Measurements from ENCODE around the gene NRDE2. TPM values are rescaled to one million over a fixed set of nuclear protein-coding genes. Genes with fewer than 3 reads are reported as not detected.

Gene NRDE2
- total RNA-seq, 1 donor from 2014 or later = 10.2 TPM

GRCh38 chr14:90304502-90304901 is 27.2 kb downstream of the NRDE2 start:
- H3K27ac ChIP-seq = no peak overlapping the region
- no peaks in the 10 kb centered on the region for H3K36me3 ChIP-seq
- H3F3A ChIP-seq (ENCODE audit: low read depth) = peaks cover 6% of the 10 kb centered on the region
- H4K20me1 ChIP-seq (ENCODE audit: low read depth) = no peaks in the 10 kb centered on the region
- H3K79me2 ChIP-seq (ENCODE audit: low read depth) = no peaks in the 10 kb centered on the region
- no peak for DNase-seq (ENCODE audit: low spot score)
- H3K4me2 ChIP-seq = no peak overlapping the region
- Mint-ChIP-seq H3K27ac (no peak overlapping the region), H3K4me3 (no peak overlapping the region), H3K9me3 (no peaks in the 10 kb centered on the region), H3K4me1 (no peaks in the 10 kb centered on the region), H3K27me3 (ENCODE audit: insufficient read depth, low read depth) (no peaks in the 10 kb centered on the region), H3K36me3 (peaks cover 10% of the 10 kb centered on the region)
- no peak for TF ChIP-seq EZH2 (IDR thresholded peaks at IDR 0.05)
- TF ChIP-seq EZH2phosphoT487 (IDR thresholded peaks at IDR 0.05) = no peak
- no peak for TF ChIP-seq CTCF (IDR thresholded peaks at IDR 0.05)
- H3K9me3 ChIP-seq (ENCODE audit: low read depth) = no peaks in the 10 kb centered on the region
- no peak overlapping the region for H2AFZ ChIP-seq (replicated peaks)
- no peak overlapping the region for H3K4me3 ChIP-seq
- no peaks in the 10 kb centered on the region for H3K4me1 ChIP-seq
- H3K27me3 ChIP-seq = no peaks in the 10 kb centered on the region
- no peak overlapping the region for H3K9ac ChIP-seq

- H3K27ac Mint-ChIP-seq = no peak overlapping the region
- H2AFZ ChIP-seq (replicated peaks) = no peak overlapping the region
- no peaks in the 10 kb centered on the region for H3K4me1 ChIP-seq
- H4K20me1 ChIP-seq (ENCODE audit: low read depth) = no peaks in the 10 kb centered on the region
- no peak overlapping the region for H3K27ac ChIP-seq
- no peak overlapping the region for H3K4me2 ChIP-seq
- H3F3A ChIP-seq (ENCODE audit: low read depth) = peaks cover 6% of the 10 kb centered on the region
- H3K27me3 Mint-ChIP-seq (ENCODE audit: insufficient read depth, low read depth) = no peaks in the 10 kb centered on the region
- H3K4me3 Mint-ChIP-seq = no peak overlapping the region
- no peaks in the 10 kb centered on the region for H3K79me2 ChIP-seq (ENCODE audit: low read depth)
- TF ChIP-seq EZH2 (IDR thresholded peaks at IDR 0.05) = no peak
- no peak for TF ChIP-seq CTCF (IDR thresholded peaks at IDR 0.05)
- TF ChIP-seq EZH2phosphoT487 (IDR thresholded peaks at IDR 0.05) = no peak
- H3K9me3 Mint-ChIP-seq = no peaks in the 10 kb centered on the region
- no peak for DNase-seq (ENCODE audit: low spot score)
- no peaks in the 10 kb centered on the region for H3K27me3 ChIP-seq
- no peak overlapping the region for H3K9ac ChIP-seq
- no peak overlapping the region for H3K4me3 ChIP-seq
- no peaks in the 10 kb centered on the region for H3K36me3 ChIP-seq
- no peaks in the 10 kb centered on the region for H3K9me3 ChIP-seq (ENCODE audit: low read depth)
- H3K4me1 Mint-ChIP-seq = no peaks in the 10 kb centered on the region
- H3K36me3 Mint-ChIP-seq = peaks cover 10% of the 10 kb centered on the region
Measured at GRCh38 chr14:90303473-90303872, 28.3 kb downstream of the NRDE2 start.

- Histone ChIP-seq H2AFZ (replicated peaks) (no peak overlapping the region), H3K4me3 (no peak overlapping the region), H3K4me1 (no peaks in the 10 kb centered on the region), H3K27ac (no peak overlapping the region), H3K27me3 (no peaks in the 10 kb centered on the region), H3F3A (ENCODE audit: low read depth) (peaks cover 6% of the 10 kb centered on the region), H3K4me2 (no peak overlapping the region), H3K9me3 (ENCODE audit: low read depth) (no peaks in the 10 kb centered on the region), H3K9ac (no peak overlapping the region), H3K36me3 (no peaks in the 10 kb centered on the region), H3K79me2 (ENCODE audit: low read depth) (no peaks in the 10 kb centered on the region), H4K20me1 (ENCODE audit: low read depth) (no peaks in the 10 kb centered on the region)
- H3K27ac Mint-ChIP-seq = no peak overlapping the region
- H3K9me3 Mint-ChIP-seq = no peaks in the 10 kb centered on the region
- no peaks in the 10 kb centered on the region for H3K27me3 Mint-ChIP-seq (ENCODE audit: insufficient read depth, low read depth)
- peaks cover 10% of the 10 kb centered on the region for H3K36me3 Mint-ChIP-seq
- TF ChIP-seq CTCF (IDR thresholded peaks at IDR 0.05) (no peak), EZH2 (IDR thresholded peaks at IDR 0.05) (no peak), EZH2phosphoT487 (IDR thresholded peaks at IDR 0.05) (no peak)
- no peaks in the 10 kb centered on the region for H3K4me1 Mint-ChIP-seq
- no peak for DNase-seq (ENCODE audit: low spot score)
- H3K4me3 Mint-ChIP-seq = no peak overlapping the region
Measured at GRCh38 chr14:90302529-90303303, 29.0 kb downstream of the NRDE2 start.
